A673 (cell line): Measurements from ENCODE around the gene DDX41.

Source experiments
- CTCF ChIP-seq: fragments of 300-800, 200-600 bp; sonication (generic); conservative IDR thresholded peaks from 2 replicates; pipeline ENCODE4 v1.5.1; 2017; ENCODE audit warnings: low read depth, mild to moderate bottlenecking, antibody characterized with exemption, low read length, moderate library complexity, mixed read lengths
- EZH2 ChIP-seq: fragments of 200-600 bp; sonication (generic); IDR thresholded peaks from 2 replicates; pipeline ENCODE4 v1.6.1; 2017; ENCODE audit warnings: borderline replicate concordance, low read depth, mild to moderate bottlenecking, mixed read lengths, antibody characterized with exemption, low read length; ENCODE audit not compliant: poor library complexity, severe bottlenecking

DNA sequence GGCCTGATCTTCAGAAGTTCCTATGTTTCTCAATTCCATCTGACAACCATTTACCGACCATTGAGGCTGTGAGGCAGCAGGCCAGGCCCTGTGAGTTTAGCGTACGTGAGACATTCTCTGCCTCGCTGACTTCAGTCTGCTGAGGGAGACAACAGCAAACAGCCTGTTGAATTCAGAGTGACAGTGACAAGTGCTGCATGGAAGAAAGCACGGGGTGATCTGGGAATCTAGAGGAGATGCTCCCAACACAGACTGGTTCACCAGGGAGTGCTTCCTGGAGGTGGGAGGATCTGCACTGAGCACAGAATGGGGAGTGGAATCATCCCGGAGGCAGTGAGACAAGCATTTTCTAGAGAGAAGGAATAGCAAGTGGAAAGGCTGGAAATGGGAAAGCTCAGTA is 10.0 kb upstream of the DDX41 start:
- no peak for TF ChIP-seq CTCF
- TF ChIP-seq EZH2: no peak
